Limb (tissue), 2 donors: ENCODE results near the gene CASP7.

Source experiments
- DNase-seq, 2 donors: peaks; one replicate each; pipeline ENCODE4 v3.0.0-alpha.2; 2016; ENCODE audit errors: extremely low spot score in 2 of 2

CASP7 gene

DNA sequence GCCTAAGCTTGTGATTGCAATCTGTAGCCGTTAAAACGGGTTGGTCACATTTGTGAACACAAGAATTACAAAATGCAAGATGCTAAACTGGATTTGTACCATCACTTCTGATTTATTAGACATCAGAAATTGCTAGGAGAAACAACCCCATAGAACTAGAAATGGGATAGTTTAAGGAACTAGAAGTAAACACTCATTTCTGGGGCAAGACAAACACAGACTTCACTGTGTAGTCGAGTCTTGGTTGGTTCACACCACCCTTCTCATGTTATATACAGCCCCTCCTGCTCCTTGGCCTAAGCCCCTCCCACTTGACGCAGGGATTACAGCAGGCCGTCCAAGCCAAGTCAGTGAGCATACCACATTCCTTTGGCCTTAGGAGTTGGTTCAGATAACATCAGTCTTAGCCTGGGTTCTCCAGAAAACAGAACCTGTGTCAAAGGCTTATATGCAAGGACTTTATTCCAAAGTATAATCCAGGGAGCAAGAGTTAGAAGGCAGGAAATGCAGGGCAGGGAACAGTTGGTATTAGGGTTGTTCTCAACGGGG, 13.8 kb upstream of the CASP7 start:
- no peak for DNase-seq

DNA sequence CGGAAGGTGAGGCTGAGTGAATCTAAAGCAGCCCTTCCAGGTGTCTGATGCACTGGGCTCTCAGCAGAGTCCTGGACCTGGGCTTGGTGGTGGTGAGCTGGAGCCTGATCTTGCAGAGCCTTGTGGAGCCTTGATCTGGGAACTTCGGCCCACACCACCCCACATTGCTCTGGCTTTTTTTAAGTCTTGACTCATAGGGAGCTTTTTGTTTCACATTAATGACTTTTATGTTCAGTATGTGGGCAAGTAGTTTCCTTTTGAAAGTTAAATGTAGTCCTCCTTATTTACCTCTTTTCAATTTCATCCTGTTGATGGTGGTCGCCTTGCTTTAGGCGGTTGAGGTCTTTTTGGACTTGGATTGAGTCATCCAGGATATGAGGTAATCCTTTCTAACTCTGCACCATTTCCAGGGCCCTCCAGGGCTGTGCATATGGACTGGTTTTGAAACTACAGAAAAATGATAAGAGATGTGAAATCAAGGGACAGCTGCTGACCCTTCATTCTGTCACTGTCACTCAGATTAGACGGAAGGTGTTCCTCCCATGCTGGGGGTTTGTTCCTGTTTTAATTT, 12.9 kb upstream of the CASP7 start:
- DNase-seq, result no peak

DNA sequence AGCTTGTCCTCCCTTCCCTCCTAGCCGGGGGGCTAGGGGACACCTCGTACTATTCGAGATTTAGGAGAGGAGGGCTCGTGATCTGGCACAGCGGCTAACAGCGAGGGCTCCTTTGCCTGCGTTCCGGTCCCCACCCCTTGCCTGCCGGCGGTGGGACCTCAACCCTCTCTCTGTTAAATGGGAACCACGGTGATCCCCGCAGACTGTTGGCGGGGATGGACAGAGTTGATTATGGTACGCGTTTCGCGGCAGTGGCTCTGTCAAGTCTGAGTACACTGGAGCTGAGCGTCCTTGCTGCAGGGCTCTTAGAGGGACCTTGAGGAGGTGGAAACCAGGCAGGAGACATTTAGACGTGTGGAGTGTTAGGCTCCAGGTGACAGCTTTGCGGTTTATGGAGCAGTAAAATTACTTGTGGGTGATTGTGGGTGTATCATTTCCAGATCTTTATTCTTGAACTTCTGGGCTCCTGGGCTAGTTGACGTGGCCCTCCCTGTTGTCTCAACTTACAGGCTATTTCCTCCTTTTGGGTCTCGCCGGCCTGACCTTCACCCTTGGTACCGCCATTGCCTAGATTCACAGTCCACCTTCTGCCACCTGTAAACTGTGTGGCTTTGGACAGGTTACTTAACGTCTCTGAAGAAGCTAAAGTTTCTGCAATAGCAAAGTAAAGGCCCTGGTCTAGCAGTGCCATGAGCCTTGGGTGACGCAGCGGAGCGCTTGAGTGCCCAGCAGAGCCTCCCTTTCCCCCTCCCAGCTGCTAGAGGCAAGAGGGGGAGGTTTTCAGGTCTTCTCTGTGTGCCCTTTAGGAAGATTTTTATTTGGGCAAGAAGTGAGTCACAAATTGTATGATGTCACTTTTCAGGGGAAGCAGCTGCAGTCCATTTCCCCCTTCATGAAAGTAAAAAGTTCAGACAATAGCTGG, 739 bp downstream of the CASP7 start:
- peak in 1 of 2 donors; percentile 11 for DNase-seq

DNA sequence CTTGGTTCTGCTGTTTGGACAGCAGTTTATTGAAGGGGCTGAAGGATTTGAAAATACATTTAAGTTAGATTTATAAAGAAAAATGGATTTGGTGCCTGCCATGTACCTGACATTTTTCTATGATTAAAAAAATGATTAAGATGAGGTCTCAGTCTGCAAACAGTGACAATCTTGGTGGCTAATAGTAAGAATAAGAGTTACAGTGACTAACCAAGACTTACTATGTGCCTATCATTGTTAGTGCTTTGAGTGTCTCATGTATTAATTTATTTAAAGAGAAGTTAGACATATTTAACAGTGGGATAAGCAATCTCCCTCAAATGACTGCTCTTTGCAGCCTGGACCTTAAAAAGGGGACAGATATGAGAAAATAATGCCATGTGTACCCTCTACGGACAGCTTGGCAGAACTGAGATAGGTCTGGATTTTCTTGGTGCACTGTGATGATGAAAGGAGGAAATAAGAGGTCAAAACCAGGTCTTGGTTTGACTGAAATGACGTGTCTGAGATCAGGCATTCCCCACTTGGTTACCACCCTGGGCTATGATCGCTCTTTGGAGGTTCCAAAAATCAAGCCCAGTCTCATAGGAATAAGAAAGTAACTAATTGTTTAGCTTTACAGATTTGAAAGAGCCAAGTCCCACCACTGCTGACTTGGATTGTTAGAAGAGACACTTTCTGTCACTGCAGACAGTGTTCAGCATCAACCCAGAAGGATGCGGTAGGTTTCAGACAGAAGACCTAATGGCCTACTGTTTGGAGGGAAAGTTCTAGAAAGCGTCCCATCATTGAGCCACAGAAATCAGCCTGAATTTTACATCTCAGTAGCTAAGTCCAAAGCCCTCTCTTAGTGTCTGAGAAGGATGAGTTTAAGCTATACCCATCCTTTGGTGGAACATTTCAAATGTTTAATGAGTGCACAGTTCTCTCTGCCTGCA, 2.1 kb downstream of the CASP7 start:
- DNase-seq, result no peak

DNA sequence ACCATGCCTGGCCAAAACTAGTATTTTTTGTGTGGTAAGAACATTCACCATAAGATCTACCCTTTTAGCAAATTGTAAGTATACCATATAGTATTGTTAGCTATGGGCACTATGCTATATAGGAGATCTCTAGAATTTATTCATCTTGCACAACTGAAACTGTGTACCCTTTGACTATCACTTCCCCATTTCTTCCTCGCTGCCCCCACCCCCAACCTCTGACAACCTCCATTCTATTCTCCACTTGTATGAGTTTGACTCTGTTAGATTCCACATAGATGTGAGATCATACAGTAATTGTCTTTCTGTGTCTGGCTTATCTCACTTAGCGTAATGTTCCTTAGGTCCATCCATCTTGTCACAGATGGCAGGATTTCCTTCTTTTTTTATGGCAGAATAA, 3.6 kb downstream of the CASP7 start:
- no peak for DNase-seq

DNA sequence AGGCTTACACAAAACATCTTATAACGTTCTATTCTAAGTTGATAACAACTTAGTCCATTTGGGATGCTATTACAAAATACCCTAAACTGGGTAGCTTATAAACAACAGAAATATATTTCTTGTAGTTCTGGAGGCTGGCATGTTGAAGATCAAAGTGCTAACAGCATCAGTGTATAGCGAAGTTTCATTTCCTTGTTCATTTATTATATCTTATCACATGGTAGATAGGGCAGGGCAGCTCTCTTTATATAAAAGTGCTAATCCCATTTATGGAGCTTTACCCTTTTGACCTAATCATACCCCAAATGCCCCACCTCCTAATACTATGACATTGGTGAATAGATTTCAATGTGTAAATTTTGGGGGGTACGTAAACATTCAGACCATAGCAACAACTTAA, 6.3 kb downstream of the CASP7 start:
- DNase-seq, result no peak

DNA sequence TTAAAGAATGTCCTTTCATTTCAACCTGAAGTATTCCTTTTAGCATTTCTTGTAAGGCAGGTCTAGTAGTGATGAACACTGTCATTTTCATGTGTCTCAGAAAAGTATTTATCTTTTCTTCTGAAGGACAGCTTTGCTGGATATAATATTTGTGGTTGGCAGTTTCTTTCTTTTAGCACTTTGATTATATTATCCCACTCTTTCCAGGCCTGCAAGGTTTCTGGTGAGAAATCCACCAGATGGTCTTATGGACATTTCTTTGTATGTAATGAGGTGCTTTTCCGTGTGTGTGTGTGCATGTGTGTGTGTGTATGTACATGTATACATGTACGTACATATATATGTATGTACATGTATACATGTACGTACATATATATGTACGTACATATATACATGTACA, 7.3 kb downstream of the CASP7 start:
- DNase-seq, result no peak

DNA sequence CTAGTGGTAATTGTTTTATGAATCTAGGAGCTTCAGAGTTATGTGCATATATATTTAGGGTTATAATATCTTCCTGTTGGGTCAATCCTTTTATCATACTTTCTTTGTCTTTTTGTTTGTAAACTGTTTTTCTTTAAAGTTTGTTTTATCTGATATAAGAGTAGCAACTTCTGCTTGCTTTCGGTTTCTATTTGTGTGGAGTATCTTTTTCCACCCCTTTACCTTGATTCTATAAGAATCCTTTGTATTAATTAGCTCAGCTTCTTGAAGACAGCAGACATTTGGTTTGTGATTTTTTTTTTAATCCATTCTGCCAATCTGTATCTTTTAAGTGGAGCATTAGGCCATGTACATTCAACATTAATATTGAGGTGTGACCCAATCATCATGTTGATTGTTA, 9.3 kb downstream of the CASP7 start:
- DNase-seq, result no peak

DNA sequence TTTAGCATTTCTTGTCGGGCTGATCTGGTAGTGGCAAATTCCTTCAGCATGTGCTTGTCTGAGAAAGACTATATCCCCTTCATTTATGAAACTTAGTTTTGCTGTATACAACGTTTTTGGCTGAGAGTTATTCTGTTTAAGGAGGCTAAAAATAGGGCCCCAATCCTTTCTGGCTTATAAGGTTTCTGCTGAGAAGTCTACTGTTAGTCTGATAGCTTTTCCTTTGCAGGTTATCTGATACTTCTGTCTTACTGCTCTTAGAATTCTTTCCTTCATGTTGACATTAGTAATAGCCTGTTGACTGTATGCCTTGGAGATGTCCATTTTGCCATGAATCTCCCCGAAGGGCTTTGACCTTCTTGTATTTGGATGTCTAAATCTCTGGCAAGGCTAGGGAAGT, 9.9 kb downstream of the CASP7 start:
- DNase-seq, result no peak

DNA sequence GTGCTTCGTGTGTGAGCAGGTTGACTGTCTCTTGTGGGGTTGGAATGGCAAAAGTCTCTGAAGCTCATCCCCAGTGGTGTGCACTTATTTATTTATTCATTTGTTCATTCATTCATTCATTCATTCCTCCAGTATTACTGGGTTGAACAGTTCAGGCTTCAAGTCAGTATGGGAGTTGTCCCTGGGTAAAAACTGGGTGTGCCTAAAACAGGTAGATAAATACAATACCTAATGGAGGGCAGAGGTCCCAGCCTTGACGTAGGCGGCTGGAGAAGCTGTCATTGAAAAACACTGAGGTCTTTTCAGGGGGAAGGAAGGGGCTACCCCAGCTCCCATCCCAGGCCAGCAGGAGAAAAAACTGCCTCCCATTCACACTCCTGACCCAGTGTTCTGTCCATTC, 11.0 kb downstream of the CASP7 start:
- DNase-seq, result no peak

DNA sequence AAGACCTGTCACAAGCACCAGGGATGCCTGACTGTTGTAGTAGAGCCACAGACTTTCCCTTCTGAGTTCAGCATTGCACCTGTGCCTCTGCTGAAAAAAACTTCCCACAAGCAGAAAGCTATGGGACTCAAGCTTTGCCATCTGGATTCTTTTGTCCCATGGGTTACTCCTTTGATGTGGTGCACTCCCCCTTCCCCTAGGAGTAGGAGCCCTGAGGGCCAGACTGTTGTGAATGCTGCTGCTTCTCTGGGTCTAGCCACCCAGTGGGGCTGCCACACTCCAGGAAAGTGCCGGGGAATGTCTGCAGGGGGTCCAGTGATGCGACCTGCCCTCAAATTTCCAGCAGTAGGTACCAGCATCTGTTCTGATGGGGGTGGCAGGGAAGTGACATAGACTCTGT, 11.7 kb downstream of the CASP7 start:
- no peak for DNase-seq

DNA sequence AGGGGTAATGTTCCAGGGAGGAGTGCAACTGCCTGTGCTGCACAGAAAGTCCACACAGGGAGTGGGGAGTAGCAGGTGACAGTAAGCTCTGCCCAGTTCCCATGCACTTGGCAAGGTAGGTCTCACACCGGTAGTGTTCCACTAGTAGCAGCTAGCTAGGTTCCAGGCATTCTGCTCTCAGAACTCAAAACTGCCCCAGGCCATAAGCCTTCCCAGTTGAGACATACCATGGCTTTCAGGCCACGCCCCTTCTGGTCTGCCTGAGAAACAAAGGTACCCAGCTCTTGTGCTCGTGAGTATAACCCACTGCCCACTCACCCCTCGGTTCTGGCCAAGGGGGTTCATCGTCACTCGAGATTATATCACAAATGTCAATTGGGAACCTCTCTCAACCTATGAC, 12.6 kb downstream of the CASP7 start:
- DNase-seq, result no peak

DNA sequence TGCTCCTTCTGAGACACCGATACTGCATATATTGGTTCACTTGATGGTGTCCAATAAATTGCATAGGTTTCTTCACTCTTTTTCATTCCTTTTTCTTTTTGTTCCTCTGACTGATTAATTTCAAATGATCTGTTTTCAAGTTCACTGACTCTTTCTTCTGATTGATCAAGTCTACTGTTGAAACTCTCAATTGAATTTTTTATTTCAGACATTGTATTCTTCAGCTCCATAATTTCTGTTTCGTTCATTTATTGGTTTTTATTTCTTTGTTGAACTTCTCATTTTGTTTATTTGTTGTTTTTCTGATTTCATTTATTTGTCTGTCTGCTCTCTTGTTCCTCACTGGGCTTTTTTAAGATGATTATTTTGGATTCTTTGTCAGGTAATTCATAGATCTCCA, 13.6 kb downstream of the CASP7 start:
- no peak for DNase-seq

DNA sequence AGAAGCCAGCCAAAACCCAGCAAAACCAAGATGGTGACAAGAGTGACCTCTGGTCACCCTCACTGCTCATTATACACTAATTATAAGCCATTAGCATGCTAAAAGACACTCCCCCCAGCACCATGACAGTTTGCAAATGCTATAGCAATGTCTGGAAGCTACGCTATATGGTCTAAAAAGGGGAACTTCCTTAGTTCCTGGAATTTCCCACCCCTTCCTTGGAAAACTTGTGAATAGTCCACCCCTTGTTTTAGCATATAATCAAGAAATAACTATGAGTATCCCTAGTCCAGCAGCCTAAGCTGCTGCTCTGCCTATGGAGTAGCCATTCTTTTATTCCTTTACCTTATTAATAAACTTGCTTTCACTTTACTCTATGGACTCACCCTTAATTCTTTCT, 16.0 kb downstream of the CASP7 start:
- no peak for DNase-seq

DNA sequence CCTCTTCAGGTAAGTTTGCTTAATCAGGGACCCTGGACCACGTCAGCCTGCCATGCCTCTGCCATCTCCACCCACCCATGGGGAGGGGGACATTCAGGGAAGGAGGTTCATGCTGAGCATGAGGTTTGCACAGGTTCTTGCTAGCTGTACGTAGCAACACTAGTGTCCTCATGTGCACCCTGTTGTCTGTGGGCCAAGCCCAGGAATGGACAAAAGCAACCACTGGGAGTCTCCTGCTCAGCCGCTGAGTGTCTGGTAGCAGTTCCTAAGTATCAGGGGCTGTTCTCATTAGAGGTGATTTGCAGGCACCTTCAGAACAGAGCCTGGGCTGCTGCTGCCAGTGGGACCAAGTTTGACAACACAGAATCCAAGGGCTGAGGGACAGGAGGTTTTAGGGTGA, 17.9 kb downstream of the CASP7 start:
- DNase-seq, result no peak

DNA sequence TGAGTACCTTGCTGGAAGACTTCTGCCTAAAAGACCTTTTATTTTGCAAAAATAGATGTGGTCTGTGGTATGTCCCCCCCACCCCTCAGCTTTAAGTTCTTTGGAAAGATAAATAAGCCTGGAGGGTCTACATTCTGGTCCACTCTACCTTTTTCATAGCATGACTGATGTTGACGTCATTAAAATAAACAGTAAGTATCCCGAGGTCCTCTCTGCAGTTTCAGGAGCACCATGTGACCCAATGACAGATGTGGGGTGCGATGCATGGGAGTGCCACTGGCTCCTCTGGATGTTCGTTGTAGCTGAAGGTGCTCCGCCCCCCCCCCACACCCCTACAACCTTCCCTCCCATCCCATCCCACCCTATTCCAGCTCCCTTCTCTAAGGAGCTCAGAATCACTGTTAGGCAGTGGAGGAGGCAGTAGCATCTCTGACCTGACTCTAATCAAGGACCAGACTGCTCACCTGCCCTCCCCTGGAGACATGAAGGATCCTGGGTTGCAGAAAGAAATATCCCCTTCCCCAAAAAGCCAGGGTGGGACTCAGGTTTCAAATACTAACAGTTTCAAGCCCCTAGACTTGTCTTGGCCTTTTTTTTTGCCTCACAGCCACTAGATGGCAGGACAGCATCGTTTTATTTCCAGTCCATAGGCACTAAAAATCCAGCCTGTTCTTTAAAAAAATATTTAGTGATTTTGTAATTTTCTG, 25.1 kb downstream of the CASP7 start:
- DNase-seq, result peak; percentile 61 to 68

DNA sequence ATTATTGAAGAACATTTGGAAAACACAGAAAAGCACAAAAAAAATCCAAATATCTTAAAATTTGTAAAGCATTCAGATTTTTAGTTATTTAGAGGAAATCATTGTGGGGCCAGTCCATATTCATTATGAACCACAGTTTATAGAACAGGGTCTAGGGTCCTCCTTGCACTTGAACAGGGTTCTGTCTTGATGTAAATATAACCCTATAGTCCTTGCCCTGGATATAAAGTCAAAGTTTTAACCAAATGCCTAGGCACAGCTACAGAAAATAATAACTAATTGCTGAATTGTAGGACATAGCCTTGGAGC, 25.6 kb downstream of the CASP7 start:
- DNase-seq, result no peak

DNA sequence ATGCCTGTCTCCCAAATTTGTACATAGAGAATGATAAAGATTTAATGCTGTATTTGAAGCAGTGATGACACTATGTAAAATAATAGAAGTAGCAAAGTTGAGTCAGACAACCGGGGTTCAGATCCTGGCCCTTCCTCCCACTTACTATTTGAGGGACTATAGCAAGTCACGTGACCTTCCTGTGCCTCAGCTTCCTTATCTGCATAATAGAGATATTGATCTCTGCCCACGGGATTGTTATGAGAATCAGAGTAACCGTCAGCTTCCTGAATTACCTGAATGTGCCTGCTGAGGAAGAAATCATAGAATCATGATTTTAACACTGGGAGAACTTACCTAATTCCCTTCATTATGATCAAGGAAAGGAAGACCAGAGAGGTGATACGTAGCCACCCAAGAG, 26.9 kb downstream of the CASP7 start:
- DNase-seq, result no peak

DNA sequence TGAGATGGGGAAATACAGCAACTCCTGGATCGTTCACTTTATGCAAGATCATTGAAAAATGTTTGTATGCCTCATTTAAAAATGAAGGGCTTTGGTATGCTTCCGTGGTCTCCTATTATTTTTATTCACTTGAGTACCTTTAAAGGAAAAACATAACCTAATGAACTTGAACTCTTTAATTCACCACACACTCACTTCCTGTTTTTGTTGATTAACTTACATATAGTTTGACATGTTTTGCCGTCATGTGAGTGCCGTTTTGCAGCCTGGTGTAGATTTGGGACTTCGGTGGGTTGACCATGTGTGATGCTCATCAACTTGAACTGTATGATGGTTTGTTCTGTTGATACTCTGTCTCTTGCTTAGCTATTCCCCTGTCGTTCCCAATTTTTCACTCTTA, 28.9 kb downstream of the CASP7 start:
- no peak for DNase-seq

DNA sequence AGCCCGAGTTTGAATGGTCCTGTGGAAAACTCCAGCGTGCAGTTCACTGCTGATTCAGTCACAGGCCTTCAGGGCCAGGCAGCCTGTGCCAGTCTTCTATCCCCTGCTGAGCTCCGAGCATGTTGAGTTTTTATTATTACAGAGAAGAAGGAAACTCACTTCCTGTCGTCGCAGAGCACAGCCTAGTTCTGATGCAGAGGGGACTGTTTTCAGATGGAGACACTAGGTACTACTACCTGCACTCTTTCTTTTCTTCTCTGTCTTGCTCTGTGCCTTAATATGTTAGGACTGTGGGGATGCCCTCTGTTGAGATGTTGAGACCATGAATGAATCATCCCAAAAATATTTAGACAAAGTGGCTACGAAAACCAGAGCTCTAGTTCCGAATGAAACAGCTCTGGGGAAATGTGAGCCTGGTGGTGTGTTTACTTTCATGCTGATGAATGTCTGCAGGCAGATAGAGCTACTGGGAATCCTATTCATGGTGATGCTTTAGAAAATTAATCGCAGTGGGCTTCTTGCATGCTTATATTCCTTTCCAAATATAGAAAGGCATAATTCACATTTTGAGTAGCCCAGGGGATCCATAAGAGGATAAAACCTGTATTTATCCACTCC, 29.6 kb downstream of the CASP7 start:
- DNase-seq, result no peak

DNA sequence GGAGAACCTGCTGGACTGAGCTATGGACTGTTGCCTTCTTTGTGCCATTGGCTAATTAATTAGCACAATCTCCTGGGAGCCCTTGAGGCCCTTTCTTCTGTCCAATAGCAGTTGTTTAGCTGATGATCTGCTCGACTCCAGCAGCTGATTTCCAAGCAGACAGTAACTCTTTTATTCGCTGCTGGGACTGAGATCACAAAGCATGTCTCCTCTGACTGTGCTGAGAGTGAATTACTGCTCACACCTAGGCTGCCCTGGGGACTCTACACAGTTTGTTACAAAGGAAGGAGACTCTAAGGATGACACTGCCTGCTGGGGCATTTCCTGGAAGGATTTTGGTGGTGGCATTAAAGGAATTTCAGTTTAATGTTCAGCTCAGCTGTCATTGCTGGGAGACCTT, 31.4 kb downstream of the CASP7 start:
- DNase-seq, result no peak
